GM19351 (cell line): ENCODE measurements around the gene SLX4IP.

Experiments used
- ATAC-seq: cut with Tn5 transposase; IDR thresholded peaks from one replicate; pipeline ENCODE4 v1.9.1; 2021; ENCODE audit warnings: mild to moderate bottlenecking, moderate library complexity; ENCODE audit not compliant: unreplicated experiment

Gene SLX4IP

GRCh38 chr20:10644458-10645204 is 209.5 kb downstream of the SLX4IP start:
- ATAC-seq: peak; percentile 56

GRCh38 chr20:10645205-10645570 is 210.1 kb downstream of the SLX4IP start:
- ATAC-seq: no peak

GRCh38 chr20:10646006-10646405 is 210.9 kb downstream of the SLX4IP start:
- no peak for ATAC-seq

GRCh38 chr20:10646886-10647420 is 211.8 kb downstream of the SLX4IP start:
- no peak for ATAC-seq

- ATAC-seq: no peak
Observed at GRCh38 chr20:10647471-10647870, 212.4 kb downstream of the SLX4IP start.

GRCh38 chr20:10647909-10648308 is 212.8 kb downstream of the SLX4IP start:
- no peak for ATAC-seq

- no peak for ATAC-seq
Observed at GRCh38 chr20:10648651-10649050, 213.5 kb downstream of the SLX4IP start.

- no peak for ATAC-seq
Observed at GRCh38 chr20:10649080-10649796, 214.1 kb downstream of the SLX4IP start.

GRCh38 chr20:10649797-10650160 is 214.7 kb downstream of the SLX4IP start:
- ATAC-seq: no peak

- ATAC-seq: no peak
Observed at GRCh38 chr20:10651227-10651990, 216.3 kb downstream of the SLX4IP start.

- ATAC-seq: no peak
Observed at GRCh38 chr20:10652185-10652584, 217.1 kb downstream of the SLX4IP start.

GRCh38 chr20:10652660-10653261 is 217.7 kb downstream of the SLX4IP start:
- ATAC-seq: no peak

- ATAC-seq: peak; percentile 63
Observed at GRCh38 chr20:10653599-10654249, 218.6 kb downstream of the SLX4IP start.

- no peak for ATAC-seq
Observed at GRCh38 chr20:10654250-10654610, 219.1 kb downstream of the SLX4IP start.

GRCh38 chr20:10654630-10655029 is 219.5 kb downstream of the SLX4IP start:
- ATAC-seq: no peak

GRCh38 chr20:10655720-10656669 is 220.9 kb downstream of the SLX4IP start:
- no peak for ATAC-seq

GRCh38 chr20:10657453-10657852 is 222.3 kb downstream of the SLX4IP start:
- ATAC-seq: no peak

- ATAC-seq: no peak
Observed at GRCh38 chr20:10658051-10658823, 223.1 kb downstream of the SLX4IP start.
